Endothelial cell of umbilical vein (primary cell): ENCODE results near the gene HDAC4. TPM values are rescaled to one million over a fixed set of nuclear protein-coding genes. Genes with fewer than 3 reads are reported as not detected.

ENCODE experiments used
- BruUV-seq: library from RNA; stranded (reverse); fragments of 400-500 nt; replicated peaks from 2 replicates; lab custom pipeline; 2021; lab: Mats Ljungman, UMichigan
- CTCF ChIA-PET: fragments of 300-600, 350-600 bp; sonication (Branson Sonifier 250); formaldehyde crosslinking; loops from one replicate; lab custom pipeline; 2021; ENCODE audit warnings: antibody characterized with exemption, inconsistent platforms; lab: Charles Lee
- POLR2A ChIA-PET: fragments of 300-600, 350-600 bp; sonication (Branson Sonifier 250); formaldehyde crosslinking; loops from one replicate; lab custom pipeline; 2021; ENCODE audit warnings: antibody characterized with exemption, inconsistent platforms; lab: Charles Lee
- DNase-seq: peaks from one replicate; pipeline ENCODE4 v3.0.0-alpha.2; 2011; ENCODE audit warnings: low read depth, low spot score
- FAIRE-seq: peaks from 2 replicates; lab custom pipeline; 2011; peaks lifted over from hg19 to GRCh38; lab: Jason Lieb, UNC
- H2AFZ ChIP-seq: 2 replicates; pipeline ENCODE4 v1.6.0; 2012; ENCODE audit warnings: low read depth, low read length, control low read depth, inconsistent platforms
- H3K27ac ChIP-seq: 2 replicates; pipeline ENCODE4 v1.5.1; 2011; ENCODE audit warnings: low read depth, mild to moderate bottlenecking, control low read depth, low read length, moderate library complexity; ENCODE audit not compliant: insufficient read depth
- H3K27me3 ChIP-seq, 2 experiments: 2 replicates each; pipeline versions ENCODE4 v1.6.0 to v1.6.1; 2011; ENCODE audit warnings: low read length in 2 of 2, mixed read lengths in 1 of 2; ENCODE audit not compliant: control insufficient read depth in 2 of 2, insufficient read depth in 2 of 2
- H3K36me3 ChIP-seq, 2 experiments: 2 replicates in 1 of 2; 3 replicates in 1 of 2; pipeline ENCODE4 v1.5.1; 2011; ENCODE audit warnings: low read length in 2 of 2, mild to moderate bottlenecking in 1 of 2, moderate library complexity in 1 of 2; ENCODE audit not compliant: control insufficient read depth in 2 of 2, insufficient read depth in 2 of 2; ENCODE audit errors: extremely low read depth in 1 of 2
- H3K4me1 ChIP-seq: 3 replicates; pipeline ENCODE4 v1.5.1; 2011; ENCODE audit warnings: mild to moderate bottlenecking, low read length; ENCODE audit not compliant: control insufficient read depth, insufficient read depth; ENCODE audit errors: extremely low read depth
- H3K4me2 ChIP-seq: 2 replicates; pipeline ENCODE4 v1.6.1; 2011; ENCODE audit warnings: low read length, control low read depth, mixed read lengths; ENCODE audit not compliant: insufficient read depth
- H3K4me3 ChIP-seq, 3 experiments: fragments of 200-600 bp in 1 of 3; sonication (generic), shearing (Covaris generic) in 1 of 3; replicated peaks in 1 of 3; 2 replicates each; pipeline ENCODE4 v1.5.1; 2011 to 2016; ENCODE audit warnings: control low read depth in 3 of 3, low read length in 3 of 3, mild to moderate bottlenecking in 2 of 3, inconsistent platforms in 1 of 3, low read depth in 1 of 3, moderate library complexity in 1 of 3; ENCODE audit not compliant: insufficient read depth in 1 of 3
- H3K79me2 ChIP-seq: 2 replicates; pipeline ENCODE4 v1.6.0; 2012; ENCODE audit warnings: low read length, inconsistent platforms; ENCODE audit not compliant: control insufficient read depth, insufficient read depth
- H3K9ac ChIP-seq: replicated peaks from 2 replicates; pipeline ENCODE3; 2011; ENCODE audit warnings: low read length, control low read depth; ENCODE audit not compliant: insufficient read depth; ENCODE audit errors: extremely low read depth
- H3K9me1 ChIP-seq: replicated peaks from 3 replicates; pipeline ENCODE4 v1.6.0; 2011; ENCODE audit warnings: mild to moderate bottlenecking, low read length; ENCODE audit not compliant: control insufficient read depth, insufficient read depth; ENCODE audit errors: extremely low read depth
- H3K9me3 ChIP-seq: replicated peaks from 2 replicates; pipeline ENCODE4 v1.5.1; 2012; ENCODE audit warnings: low read length, inconsistent platforms; ENCODE audit not compliant: control insufficient read depth, insufficient read depth
- H4K20me1 ChIP-seq: replicated peaks from 2 replicates; pipeline ENCODE3; 2011; ENCODE audit warnings: mild to moderate bottlenecking, low read length; ENCODE audit not compliant: control insufficient read depth, insufficient read depth; ENCODE audit errors: extremely low read depth
- CTCF ChIP-seq, 2 donors: IDR thresholded peaks; 1 replicate in 1 of 2; 2 replicates in 1 of 2; pipeline ENCODE4 v1.5.1; 2011; ENCODE audit warnings: low read length in 2 of 2, mild to moderate bottlenecking in 2 of 2, moderate library complexity in 2 of 2, control low read depth in 1 of 2, inconsistent platforms in 1 of 2, low read depth in 1 of 2; ENCODE audit not compliant: insufficient read depth in 1 of 2; ENCODE audit errors: extremely low read depth in 1 of 2
- EZH2 ChIP-seq: IDR thresholded peaks from 2 replicates; pipeline ENCODE4 v1.6.1; 2012; ENCODE audit warnings: borderline replicate concordance, low read depth, mild to moderate bottlenecking, moderate library complexity, low read length, inconsistent platforms; ENCODE audit not compliant: severe bottlenecking
- FOS ChIP-seq: IDR thresholded peaks from 2 replicates; pipeline ENCODE4 v1.6.1; 2011; ENCODE audit warnings: mild to moderate bottlenecking, low read length, moderate library complexity, borderline replicate concordance; ENCODE audit not compliant: insufficient read depth
- GATA2 ChIP-seq: IDR thresholded peaks from 2 replicates; pipeline ENCODE4 v1.7.0; 2011; ENCODE audit warnings: low read depth, mild to moderate bottlenecking, moderate library complexity, mixed read lengths, low read length; ENCODE audit not compliant: insufficient read length, insufficient read depth
- JUN ChIP-seq: IDR thresholded peaks from 2 replicates; pipeline ENCODE4 v1.6.1; 2011; ENCODE audit warnings: borderline replicate concordance, low read depth; ENCODE audit not compliant: insufficient read length, insufficient read depth
- MYC ChIP-seq: IDR thresholded peaks from one replicate; pipeline ENCODE4 v1.6.1; 2011; ENCODE audit warnings: mild to moderate bottlenecking, low read depth, low read length
- dilution Hi-C: fragments of 300-500 bp; cut with MboI; formaldehyde crosslinking; loops from one replicate; pipeline ENCODE4 v1.15.0; 2019; ENCODE audit warnings: low sequenced_read_pairs; ENCODE audit not compliant: extremely low pct_ligation_motif_present
- intact Hi-C: fragments of 100-400 bp; cut with micrococcal nuclease; formaldehyde crosslinking; loops from one replicate; pipeline ENCODE4 v1.10.0; 2022
- polyA plus RNA-seq, 4 experiments: library from polyadenylated mRNA; depleted of rRNA in 3 of 4; stranded (reverse) in 3 of 4; unstranded in 1 of 4; fragments of >200 nt; gene quantifications; 2 replicates each; pipeline versions ENCODE4 v1.2.1 to v1.2.3, GENCODE V29; 2011 to 2012; ENCODE audit warnings: missing spikeins in 1 of 4
- total RNA-seq: library from RNA; stranded (reverse); gene quantifications from 2 replicates; pipeline ENCODE4 v1.2.3, GENCODE V29; 2021

Gene HDAC4
- total and polyA plus RNA-seq, 2 donors (not counting 3 experiments of a cell fraction or from before 2014, with no cell fraction given), result 13.4 to 33.0 TPM

GRCh38 chr2:239130041-239130440, 270.8 kb downstream of the HDAC4 start:
- H3K36me3 ChIP-seq, result peaks cover 0 to 23% of the 10 kb centered on the region in 2 experiments
- intact Hi-C loops, result no loop called here
- ChIA-PET CTCF (interaction anchor here (2.1 kb wide), 1 partner anchor 14 kb away, joined by 8 read pairs; no protein-coding TSS in a partner anchor), POLR2A (no interaction called here)
- H2AFZ ChIP-seq, result no peak overlapping the region
- no peaks in the 10 kb centered on the region for H3K4me1 ChIP-seq
- dilution Hi-C loops, result no loop called here
- H3K27ac ChIP-seq, result no peak overlapping the region
- no peaks in the 10 kb centered on the region for H3K79me2 ChIP-seq
- H4K20me1 ChIP-seq, result no peaks in the 10 kb centered on the region
- no peak overlapping the region for H3K4me2 ChIP-seq
- no peak for FAIRE-seq
- BruUV-seq, result no TSS peak
- H3K9me3 ChIP-seq, result no peaks in the 10 kb centered on the region
- no peak overlapping the region for H3K9ac ChIP-seq
- no peaks in the 10 kb centered on the region for H3K27me3 ChIP-seq
- no peak overlapping the region for H3K4me3 ChIP-seq
- DNase-seq, result no peak
- TF ChIP-seq FOS, result no peak
- TF ChIP-seq GATA2, result no peak
- TF ChIP-seq JUN, result no peak
- no peak for TF ChIP-seq MYC
- TF ChIP-seq CTCF (IDR thresholded peaks at IDR 0.05; ENCODE audit: extremely low read depth in 1 of 2, insufficient read depth in 1 of 2, low read depth in 1 of 2, low read length in 2 of 2), result no peak
- no peak for TF ChIP-seq EZH2
- no peaks in the 10 kb centered on the region for H3K9me1 ChIP-seq
